Activated naive CD8-positive, alpha-beta T cell treated with anti-CD3 and anti-CD28 coated beads, Interleukin-2, amount 50 U/mL, for 16 hours (primary cell): ENCODE data around the gene JSRP1.

Experiments used
- DNase-seq: peaks from one replicate; pipeline ENCODE4 v3.0.0-alpha.2; 2020; ENCODE audit warnings: low read depth, low spot score

Gene JSRP1

GRCh38 chr19:2232286-2233151 lies 23.7 kb downstream of the JSRP1 start:
- no peak for DNase-seq

GRCh38 chr19:2231621-2232221 lies 24.5 kb downstream of the JSRP1 start:
- DNase-seq: no peak

- no peak for DNase-seq
Observed at GRCh38 chr19:2230807-2231533, 25.2 kb downstream of the JSRP1 start.

GRCh38 chr19:2230033-2230531 lies 26.1 kb downstream of the JSRP1 start:
- DNase-seq: no peak

GRCh38 chr19:2229103-2230032 lies 26.8 kb downstream of the JSRP1 start:
- DNase-seq: no peak

- no peak for DNase-seq
Observed at GRCh38 chr19:2228157-2229030, 27.8 kb downstream of the JSRP1 start.

GRCh38 chr19:2227415-2228156 lies 28.6 kb downstream of the JSRP1 start:
- no peak for DNase-seq

- DNase-seq: no peak
Observed at GRCh38 chr19:2226840-2227360, 29.3 kb downstream of the JSRP1 start.

GRCh38 chr19:2226051-2226839 lies 30.0 kb downstream of the JSRP1 start:
- no peak for DNase-seq

GRCh38 chr19:2225415-2226050 lies 30.7 kb downstream of the JSRP1 start:
- DNase-seq: no peak

- no peak for DNase-seq
Observed at GRCh38 chr19:2224754-2225349, 31.4 kb downstream of the JSRP1 start.

- no peak for DNase-seq
Observed at GRCh38 chr19:2223959-2224358, 32.3 kb downstream of the JSRP1 start.

- DNase-seq: no peak
Observed at GRCh38 chr19:2223391-2223790, 32.8 kb downstream of the JSRP1 start.

GRCh38 chr19:2221918-2222317 lies 34.3 kb downstream of the JSRP1 start:
- no peak for DNase-seq

GRCh38 chr19:2221250-2221831 lies 34.9 kb downstream of the JSRP1 start:
- DNase-seq: no peak

GRCh38 chr19:2219726-2220125 lies 36.5 kb downstream of the JSRP1 start:
- no peak for DNase-seq

- DNase-seq: no peak
Observed at GRCh38 chr19:2217591-2217990, 38.6 kb downstream of the JSRP1 start.
